Esophagus mucosa (tissue), 1 donor: ENCODE results near the gene ZNF892. TPM values are rescaled to one million over a fixed set of nuclear protein-coding genes. Genes with fewer than 3 reads are reported as not detected.
A peak's percentile ranks its signal among the peaks of the same experiment; 100 is the strongest.
"Not testable (repeated sequence)": the region's sequence is repeated elsewhere in the genome, so short reads cannot be mapped to it uniquely, and the experiment has no call there.

Source experiments
- ATAC-seq: fragments of 200-7000 bp; cut with Tn5 transposase; one replicate; pipeline ENCODE4 v1.9.1; 2020
- total RNA-seq: library from RNA; stranded (reverse); gene quantifications from one replicate; pipeline ENCODE4 v1.2.4, GENCODE V29; 2023
- donor health status: DM: yes; HTN: yes; CAD: no.

Gene ZNF892
- total RNA-seq, 1 donor from 2014 or later: 1.3 TPM

DNA sequence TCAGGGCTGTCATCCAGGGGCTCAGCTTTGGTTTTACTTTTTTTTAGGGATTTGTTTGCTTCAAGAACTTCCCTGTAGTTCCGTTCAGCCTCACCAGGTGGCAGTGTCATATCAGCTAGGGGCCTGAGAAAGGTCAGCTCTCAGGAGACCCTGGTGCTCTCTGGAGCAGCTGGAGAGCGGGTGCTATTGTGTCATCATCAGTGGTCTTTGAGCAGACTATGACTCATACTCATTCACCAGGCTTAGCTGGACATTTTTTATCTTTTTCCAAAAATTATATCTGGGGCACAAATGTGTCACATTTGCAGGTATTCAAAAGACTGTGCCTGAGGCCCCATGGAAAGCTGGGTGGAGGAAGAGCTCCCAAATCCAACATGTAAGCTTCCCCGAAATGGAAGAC lies 24.4 kb downstream of the ZNF892 start:
- ATAC-seq: peak; percentile 77

DNA sequence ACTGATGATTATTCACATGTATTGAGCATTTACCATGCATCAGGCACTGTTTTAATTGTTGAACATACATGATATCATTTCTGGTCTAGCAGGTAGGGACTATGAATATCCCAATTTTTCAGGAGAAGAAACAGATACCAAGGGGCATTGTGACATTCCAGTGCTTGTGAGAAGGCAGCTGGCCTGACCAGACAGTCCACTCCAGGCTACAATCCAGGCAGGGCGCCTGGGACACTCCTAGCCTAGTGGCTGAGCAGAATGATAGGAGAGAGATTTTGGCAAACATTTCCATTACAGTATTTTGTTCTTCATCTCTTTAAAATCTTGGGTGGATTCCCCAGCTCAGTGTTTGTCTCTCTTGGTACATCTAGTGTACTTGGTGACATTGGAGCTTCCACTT lies 24.9 kb downstream of the ZNF892 start:
- ATAC-seq: no peak

- no peak for ATAC-seq
Observed at GRCh38 chr2:95234286-95234785, 27.0 kb downstream of the ZNF892 start.

DNA sequence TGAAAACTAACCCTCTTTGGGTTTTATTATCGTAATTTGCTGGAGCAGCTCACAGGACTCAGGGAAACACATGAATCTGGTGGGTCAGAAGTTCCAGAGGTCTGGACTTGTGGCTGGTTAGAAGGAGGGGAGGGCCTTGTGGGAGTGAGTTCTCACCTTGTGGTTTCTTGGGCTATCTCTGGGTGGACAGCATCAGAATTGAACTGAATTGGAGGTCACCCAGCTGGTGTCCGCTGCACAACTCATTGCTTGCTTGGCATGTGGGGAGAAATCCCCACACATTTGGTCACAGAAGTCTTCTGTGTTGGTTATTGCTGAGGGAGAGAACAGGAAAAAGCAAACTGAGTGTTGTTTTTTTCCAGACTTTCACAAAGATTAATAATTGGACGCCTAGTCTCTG lies 27.5 kb downstream of the ZNF892 start:
- no peak for ATAC-seq

DNA sequence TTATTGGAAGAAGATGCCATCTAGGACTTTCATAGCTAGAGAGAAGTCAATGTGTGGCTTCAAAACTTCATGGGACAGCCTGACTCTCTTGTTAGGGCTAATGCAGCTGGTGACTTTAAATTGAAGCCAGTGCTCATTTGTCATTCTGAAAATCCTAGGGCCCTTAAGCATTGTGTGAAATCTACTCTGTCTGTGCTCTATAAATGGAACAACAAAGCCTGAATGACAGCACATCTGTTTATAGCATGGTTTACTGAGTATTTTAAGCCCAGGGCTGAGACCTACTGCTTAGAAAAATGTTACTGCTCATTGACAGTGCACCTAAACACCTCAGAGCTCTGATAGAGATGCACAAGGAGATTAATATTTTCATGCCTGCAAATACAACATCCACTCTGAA lies 30.8 kb downstream of the ZNF892 start:
- no peak for ATAC-seq

DNA sequence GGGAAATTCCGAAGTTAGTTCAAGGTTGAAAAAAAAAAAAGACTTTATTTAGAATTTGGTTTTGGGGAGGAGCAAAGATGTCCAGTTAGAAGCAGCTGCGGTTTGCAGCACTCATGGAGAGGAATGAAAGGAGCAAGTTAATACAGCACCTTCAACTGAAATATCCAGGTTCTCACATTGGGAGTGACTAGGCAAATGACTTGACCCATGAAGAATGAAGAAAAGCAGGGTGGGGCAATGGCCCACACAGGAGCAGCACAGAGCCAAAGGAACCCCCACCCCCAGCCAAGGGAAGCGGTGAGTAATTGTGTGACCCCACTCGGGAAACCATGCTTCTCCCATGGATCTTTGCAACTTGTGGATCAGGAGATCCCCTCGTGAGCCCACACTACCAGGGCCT lies 32.8 kb downstream of the ZNF892 start:
- ATAC-seq: peak; percentile 53

- ATAC-seq: peak; percentile 51
Observed at GRCh38 chr2:95240556-95240955, 33.2 kb downstream of the ZNF892 start.

GRCh38 chr2:95242084-95242483 lies 34.8 kb downstream of the ZNF892 start:
- ATAC-seq: not testable (repeated sequence)

Other genes with a start within 250 kb of the ZNF892 start
- gene MAL, start 181.8 kb upstream of the ZNF892 start, total RNA-seq: 382 TPM
- 39.5 TPM for gene MRPS5, start 85.7 kb upstream of the ZNF892 start, total RNA-seq
- 7.4 TPM for gene ZNF514, start 47.7 kb upstream of the ZNF892 start, total RNA-seq
- gene ZNF2, start 41.7 kb upstream of the ZNF892 start, total RNA-seq: 1.6 TPM
- 100 TPM for gene PROM2, start 66.9 kb downstream of the ZNF892 start, total RNA-seq
- gene KCNIP3, start 89.8 kb downstream of the ZNF892 start, total RNA-seq: 0.96 TPM
- 13.6 TPM for gene FAHD2A, start 195.2 kb downstream of the ZNF892 start, total RNA-seq